IMR-90 (cell line): Measurements from ENCODE around the gene PNO1. TPM values are rescaled to one million over a fixed set of nuclear protein-coding genes. Genes with fewer than 3 reads are reported as not detected.

Experiments used
- ATAC-seq: fragments of 200-7000 bp; cut with Tn5 transposase; 2 replicates; pipeline ENCODE4 v1.9.1; 2020; ENCODE audit warnings: low read depth, mild to moderate bottlenecking, moderate library complexity
- BruUV-seq: library from RNA; stranded (reverse); fragments of 400-500 nt; replicated peaks from 2 replicates; lab custom pipeline; 2021; lab: Mats Ljungman, UMichigan
- CTCF ChIA-PET: fragments of 300-600 bp; formaldehyde crosslinking; extraction: SDS; loops from one replicate; lab custom pipeline; 2021; ENCODE audit warnings: antibody characterized with exemption; lab: Yijun Ruan, JAX
- POLR2A ChIA-PET: fragments of 300-600 bp; sonication (Branson Sonifier 250); formaldehyde crosslinking; loops from one replicate; lab custom pipeline; 2022; ENCODE audit warnings: antibody characterized with exemption; ENCODE audit not compliant: unreplicated experiment; lab: Charles Lee
- DNase-seq: peaks from one replicate; pipeline ENCODE4 v3.0.0; 2013
- H2AFZ ChIP-seq: replicated peaks from 2 replicates; pipeline ENCODE3; 2013; ENCODE audit warnings: low read length, mild to moderate bottlenecking; ENCODE audit not compliant: poor library complexity
- H2AK5ac ChIP-seq: 2 replicates; pipeline ENCODE4 v1.6.1; 2013; ENCODE audit warnings: low read depth, low read length, inconsistent platforms
- H2AK9ac ChIP-seq: replicated peaks from 2 replicates; pipeline ENCODE3; 2013; ENCODE audit warnings: mild to moderate bottlenecking, low read depth, low read length, moderate library complexity; ENCODE audit not compliant: poor library complexity
- H2BK120ac ChIP-seq: 2 replicates; pipeline ENCODE4 v1.6.1; 2013; ENCODE audit warnings: low read depth, low read length, inconsistent platforms
- H2BK15ac ChIP-seq: 3 replicates; pipeline ENCODE4 v1.6.1; 2013; ENCODE audit warnings: low read depth, low read length, inconsistent platforms
- H2BK20ac ChIP-seq: 2 replicates; pipeline ENCODE4 v1.6.1; 2013; ENCODE audit warnings: low read depth, mild to moderate bottlenecking, inconsistent platforms, low read length, moderate library complexity
- H2BK5ac ChIP-seq: 2 replicates; pipeline ENCODE4 v1.6.1; 2013; ENCODE audit warnings: mild to moderate bottlenecking, low read depth, low read length, inconsistent platforms; ENCODE audit not compliant: poor library complexity, severe bottlenecking
- H3K14ac ChIP-seq: replicated peaks from 2 replicates; pipeline ENCODE4 v1.6.1; 2013; ENCODE audit warnings: low read depth, low read length, inconsistent platforms
- H3K18ac ChIP-seq: 2 replicates; pipeline ENCODE4 v1.6.1; 2013; ENCODE audit warnings: low read depth, low read length, control low read depth
- H3K23ac ChIP-seq: 2 replicates; pipeline ENCODE4 v1.6.1; 2013; ENCODE audit warnings: low read depth, low read length, inconsistent platforms
- H3K27ac ChIP-seq: 2 replicates; pipeline ENCODE4 v1.5.1; 2013; ENCODE audit warnings: mild to moderate bottlenecking, control low read depth, low read length; ENCODE audit not compliant: insufficient read depth
- H3K27me3 ChIP-seq: 2 replicates; pipeline ENCODE4 v1.6.1; 2013; ENCODE audit warnings: low read length; ENCODE audit not compliant: control insufficient read depth, insufficient read depth
- H3K36me3 ChIP-seq: 2 replicates; pipeline ENCODE4 v1.6.1; 2013; ENCODE audit warnings: low read length, mixed read lengths; ENCODE audit not compliant: control insufficient read depth, insufficient read depth
- H3K4ac ChIP-seq: 2 replicates; pipeline ENCODE4 v1.6.1; 2013; ENCODE audit warnings: low read depth, low read length, inconsistent platforms
- H3K4me1 ChIP-seq: 2 replicates; pipeline ENCODE4 v1.6.1; 2013; ENCODE audit warnings: low read length, mixed read lengths; ENCODE audit not compliant: control insufficient read depth, insufficient read depth
- H3K4me2 ChIP-seq: 2 replicates; pipeline ENCODE4 v1.6.1; 2013; ENCODE audit warnings: low read depth, mild to moderate bottlenecking, control low read depth, low read length, moderate library complexity
- H3K4me3 ChIP-seq: 2 replicates; pipeline ENCODE4 v1.5.1; 2013; ENCODE audit warnings: low read depth, mild to moderate bottlenecking, control low read depth, low read length, moderate library complexity; ENCODE audit not compliant: insufficient read depth
- H3K56ac ChIP-seq: 2 replicates; pipeline ENCODE4 v1.6.1; 2013; ENCODE audit warnings: low read length, inconsistent platforms; ENCODE audit not compliant: insufficient read depth; ENCODE audit errors: extremely low read depth
- H3K79me1 ChIP-seq, 2 experiments: 2 replicates each; pipeline ENCODE4 v1.6.1; 2013; ENCODE audit warnings: low read length in 2 of 2, inconsistent platforms in 1 of 2, low read depth in 1 of 2
- H3K9ac ChIP-seq: 2 replicates; pipeline ENCODE4 v1.6.1; 2013; ENCODE audit warnings: low read depth, low read length, control low read depth
- H3K9me1 ChIP-seq: 2 replicates; pipeline ENCODE4 v1.6.1; 2013; ENCODE audit warnings: low read length, inconsistent platforms; ENCODE audit not compliant: insufficient read depth
- H3K9me3 ChIP-seq: 2 replicates; pipeline ENCODE4 v1.6.1; 2013; ENCODE audit warnings: low read length; ENCODE audit not compliant: control insufficient read depth, insufficient read depth
- H4K20me1 ChIP-seq: 2 replicates; pipeline ENCODE4 v1.6.1; 2013; ENCODE audit warnings: low read length, inconsistent platforms; ENCODE audit not compliant: insufficient read depth
- H4K5ac ChIP-seq: 2 replicates; pipeline ENCODE4 v1.6.1; 2013; ENCODE audit warnings: mild to moderate bottlenecking, low read depth, low read length, control low read depth
- H4K8ac ChIP-seq, 2 experiments: 2 replicates each; pipeline ENCODE4 v1.6.1; 2013; ENCODE audit warnings: low read depth in 2 of 2, low read length in 2 of 2, control low read depth in 1 of 2, inconsistent platforms in 1 of 2
- H4K91ac ChIP-seq: 2 replicates; pipeline ENCODE4 v1.6.1; 2013; ENCODE audit warnings: low read depth, low read length, inconsistent platforms; ENCODE audit not compliant: insufficient read depth
- RFX5 ChIP-seq: IDR thresholded peaks from 2 replicates; pipeline ENCODE4 v1.8.0; 2012; ENCODE audit warnings: low read depth, mild to moderate bottlenecking, low read length, moderate library complexity
- WGBS, 2 experiments: methylation state at CpG; one replicate each; pipeline versions ENCODE4 v1.1.5 to v1.1.7; 2013; ENCODE audit warnings: missing lambda C conversion rate in 2 of 2; ENCODE audit not compliant: insufficient read length in 1 of 2; ENCODE audit errors: extremely low coverage in 2 of 2; 5-methylcytosine and 5-hydroxymethylcytosine counted together
- dilution Hi-C: fragments of 300-500 bp; cut with HindIII; formaldehyde crosslinking; loops from one replicate; pipeline ENCODE4 v1.14.3; 2018; ENCODE audit warnings: low sequenced_read_pairs; ENCODE audit not compliant: unreplicated experiment
- in situ Hi-C: fragments of 300-500 bp; cut with MboI; formaldehyde crosslinking; loops from 3 replicates; pipeline ENCODE4 v1.14.3; 2019; ENCODE audit warnings: low sequenced_read_pairs, inconsistent platforms, mixed read lengths
- intact Hi-C: fragments of 100-400 bp; cut with micrococcal nuclease; formaldehyde crosslinking; loops from 2 replicates; pipeline ENCODE4 v1.10.0; 2022
- polyA plus RNA-seq, 3 experiments: library from polyadenylated mRNA; depleted of rRNA; stranded (reverse); fragments of >200 nt; gene quantifications; 2 replicates each; pipeline ENCODE4 v1.2.3, GENCODE V29; 2012; ENCODE audit warnings: low replicate concordance in 1 of 3
- total RNA-seq: library from RNA; depleted of rRNA; stranded (reverse); fragments of >200 nt; gene quantifications from 2 replicates; pipeline ENCODE4 v1.2.3, GENCODE V29; 2012

Gene PNO1
- total and polyA plus RNA-seq, 2 of the 4 experiments (the other 2 are of a cell fraction), result 12.8 to 14.7 TPM

DNA sequence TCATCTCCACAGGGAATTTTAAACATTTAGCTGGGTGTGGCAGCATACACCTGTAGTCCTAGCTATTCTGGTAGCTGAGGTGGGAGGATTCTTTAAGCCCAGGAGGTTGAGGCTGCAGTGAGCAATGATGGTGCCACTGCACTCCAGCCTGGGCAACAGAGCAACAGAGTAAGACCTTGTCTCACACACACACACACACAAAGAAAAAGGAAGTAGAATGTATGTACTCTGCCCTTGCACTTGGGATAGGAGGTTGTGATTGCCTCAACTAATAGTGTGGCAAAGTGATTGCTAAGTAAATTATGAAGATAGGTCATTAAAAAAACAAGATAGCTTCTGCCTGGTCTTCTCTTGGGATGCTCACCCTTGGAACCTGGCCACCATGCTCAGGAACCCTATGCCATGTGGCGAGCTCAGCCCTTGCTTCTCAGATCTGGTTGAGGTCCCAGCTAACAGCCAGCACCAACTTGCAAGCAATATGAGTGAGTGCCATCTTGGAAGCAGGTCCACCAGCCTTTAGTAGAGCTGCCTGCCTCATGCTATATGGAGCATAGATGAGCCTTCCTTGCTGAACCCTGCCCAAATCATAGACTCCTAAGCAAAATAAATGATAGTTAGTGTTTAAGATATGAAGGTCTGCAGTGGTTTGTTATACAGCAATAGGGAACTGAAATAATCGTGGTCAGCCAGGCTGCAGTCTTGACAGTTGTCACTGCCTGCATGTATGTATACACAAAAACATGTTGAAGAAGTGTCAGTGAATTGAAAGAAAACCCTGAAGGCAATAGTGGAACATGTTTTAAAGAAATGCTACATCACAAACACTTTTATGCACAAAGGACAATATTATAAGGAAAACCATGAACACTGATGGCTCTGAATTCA, 30.1 kb upstream of the PNO1 start:
- Histone ChIP-seq H4K91ac (no peak overlapping the region), H3K4me2 (no peak overlapping the region), H2AFZ (no peak overlapping the region), H2BK20ac (no peak overlapping the region), H4K5ac (no peak overlapping the region), H3K4ac (no peak overlapping the region), H3K56ac (no peak overlapping the region), H2AK5ac (no peak overlapping the region), H3K18ac (no peak overlapping the region), H3K4me1 (no peaks in the 10 kb centered on the region; the same call in 1 of the 2 replicates), H2AK9ac (no peak overlapping the region), H3K4me3 (no peak overlapping the region), H3K14ac (no peak overlapping the region), H2BK5ac (no peak overlapping the region), H3K27me3 (no peaks in the 10 kb centered on the region), H3K27ac (no peak overlapping the region), H3K23ac (no peak overlapping the region), H3K9ac (no peak overlapping the region), H3K9me3 (no peaks in the 10 kb centered on the region), H3K9me1 (no peaks in the 10 kb centered on the region; the same call in 1 of the 2 replicates), H3K36me3 (no peaks in the 10 kb centered on the region; the same call in 1 of the 2 replicates), H4K20me1 (no peaks in the 10 kb centered on the region), H3K79me1 (no peaks in the 10 kb centered on the region), H2BK120ac (no peak overlapping the region), H2BK15ac (no peak overlapping the region), H4K8ac (no peak overlapping the region)
- dilution Hi-C loops, result no loop called here
- intact Hi-C loops, result no loop called here
- BruUV-seq, result no TSS peak
- 17% methylated on average over 1 of the region's 2 CpGs; no CpG with 5 or more reads in 1 of the 2 experiments for WGBS, 2 experiments
- no peak for TF ChIP-seq RFX5
- ChIA-PET POLR2A (no interaction called here), CTCF (no interaction called here)
- DNase-seq (no peak), ATAC-seq (no peak)
- in situ Hi-C loops, result no loop called here
